ENCODE data around the gene PTTG2.

PTTG2 gene

DNA sequence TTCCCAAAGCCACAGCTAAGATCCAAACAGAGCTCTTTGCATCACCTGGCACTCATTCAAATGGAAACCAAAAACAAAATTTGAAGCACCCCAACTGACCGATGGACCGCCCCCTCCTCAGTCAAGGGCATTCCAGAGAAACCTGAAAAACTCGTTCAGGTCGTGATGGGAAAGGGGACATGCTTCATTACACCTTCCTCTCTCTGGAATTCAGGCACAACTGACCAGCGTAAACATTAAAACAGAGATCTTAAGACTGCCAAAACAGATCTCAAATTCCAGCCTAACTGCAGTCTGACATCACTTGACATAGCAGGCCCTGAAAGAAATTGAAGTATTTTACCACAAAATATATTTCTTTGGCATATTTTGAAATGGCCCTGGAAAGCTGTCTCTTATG lies 28.5 kb downstream of the PTTG2 start:
- DNase-seq (ENCODE audit: low read depth) = no peak

- no peak for DNase-seq (ENCODE audit: low read depth)
These were observed 29.4 kb downstream of the PTTG2 start for GRCh38 chr4:37989398-37990260.

DNA sequence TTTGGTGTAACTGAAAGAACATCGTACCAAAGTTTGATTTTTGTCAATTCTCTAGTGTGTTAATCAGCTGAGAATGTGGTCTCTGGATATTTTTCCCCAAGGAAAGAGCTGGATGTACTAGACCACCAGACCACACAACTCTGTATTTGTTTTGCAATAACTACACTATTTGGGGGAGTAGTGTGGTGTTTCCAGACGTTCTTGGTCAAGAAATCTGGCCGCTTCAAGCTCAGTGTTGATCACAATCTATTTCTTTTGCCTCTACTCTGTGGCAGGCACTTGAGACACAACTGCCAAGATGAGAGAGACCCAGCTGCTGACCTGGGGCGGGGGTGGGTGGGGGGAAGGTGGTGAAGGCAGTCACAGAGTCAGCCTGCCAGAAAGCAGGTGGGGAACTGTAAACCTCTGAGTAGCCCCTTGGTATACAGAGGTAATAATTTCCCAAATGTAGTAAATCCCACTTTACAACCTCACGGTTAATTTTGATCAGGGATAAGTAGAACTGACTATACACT lies 30.6 kb downstream of the PTTG2 start:
- no peak for DNase-seq (ENCODE audit: low read depth)

DNA sequence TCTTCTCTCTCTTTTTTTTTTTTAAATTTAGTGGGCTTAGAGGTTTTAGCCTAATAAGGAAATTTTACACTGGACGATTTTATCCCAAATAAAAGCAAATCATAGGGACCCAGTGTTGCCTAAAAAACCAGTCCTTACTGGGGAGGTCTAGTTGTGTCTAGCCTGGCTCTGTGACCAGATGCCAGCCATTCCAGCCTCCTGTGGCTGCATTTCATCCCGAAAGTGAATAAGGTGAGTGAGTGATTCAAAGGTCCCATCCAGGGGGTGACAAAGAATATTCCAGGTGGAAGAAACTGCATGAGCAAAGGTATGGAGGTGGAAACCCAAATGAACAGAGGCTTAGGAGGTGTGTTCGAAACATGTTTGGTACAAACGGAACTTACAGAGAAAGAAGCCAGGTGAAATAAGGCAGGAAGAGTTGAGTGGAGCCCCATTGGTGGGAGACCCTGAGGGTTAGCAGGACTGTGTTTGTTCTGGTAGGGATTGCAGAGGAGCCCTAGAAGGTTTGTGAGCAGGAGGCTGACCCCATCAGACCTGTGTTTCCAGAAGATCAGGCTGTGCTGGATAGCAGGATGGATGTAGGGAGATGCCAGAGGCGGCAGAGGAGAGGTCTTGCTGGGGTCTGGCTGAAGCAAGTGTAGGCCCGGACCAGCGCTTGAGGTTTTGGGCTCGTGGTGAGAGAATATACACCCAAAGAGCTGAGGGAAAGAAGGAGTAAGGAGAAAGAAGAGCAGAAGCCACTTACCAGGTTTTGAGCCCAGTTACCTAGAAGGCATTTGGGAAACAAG lies 31.6 kb downstream of the PTTG2 start:
- DNase-seq (ENCODE audit: low read depth) = no peak

GRCh38 chr4:37993806-37994205 lies 33.6 kb downstream of the PTTG2 start:
- DNase-seq (ENCODE audit: low read depth) = no peak

- DNase-seq (ENCODE audit: low read depth) = no peak
These were observed 34.4 kb downstream of the PTTG2 start for GRCh38 chr4:37994569-37994968.

DNA sequence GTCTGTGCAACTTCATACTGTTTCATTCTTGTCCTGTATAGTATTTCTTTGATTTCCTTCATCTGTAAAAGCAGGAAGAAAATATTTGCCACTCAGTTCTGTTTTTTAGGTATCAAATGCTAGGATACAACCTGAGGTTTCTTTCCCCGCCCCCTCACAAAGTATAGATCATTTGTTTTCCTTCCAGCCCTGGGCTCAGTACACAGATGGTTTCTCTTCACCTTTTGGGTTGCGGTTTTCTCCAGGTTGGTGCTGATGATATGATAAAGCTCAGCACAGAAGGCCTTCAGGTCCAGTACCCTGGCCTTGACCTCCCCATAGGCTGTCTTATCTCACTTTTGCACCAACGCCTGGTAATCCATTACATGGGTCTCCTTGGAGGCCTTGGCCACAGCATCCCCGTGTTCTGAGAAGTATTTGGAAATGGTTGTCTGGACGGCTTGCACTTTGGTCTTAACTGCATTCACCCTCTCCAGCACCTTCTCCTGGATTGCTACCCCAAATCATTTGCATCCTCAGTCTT lies 35.2 kb downstream of the PTTG2 start:
- no peak for DNase-seq (ENCODE audit: low read depth)

DNA sequence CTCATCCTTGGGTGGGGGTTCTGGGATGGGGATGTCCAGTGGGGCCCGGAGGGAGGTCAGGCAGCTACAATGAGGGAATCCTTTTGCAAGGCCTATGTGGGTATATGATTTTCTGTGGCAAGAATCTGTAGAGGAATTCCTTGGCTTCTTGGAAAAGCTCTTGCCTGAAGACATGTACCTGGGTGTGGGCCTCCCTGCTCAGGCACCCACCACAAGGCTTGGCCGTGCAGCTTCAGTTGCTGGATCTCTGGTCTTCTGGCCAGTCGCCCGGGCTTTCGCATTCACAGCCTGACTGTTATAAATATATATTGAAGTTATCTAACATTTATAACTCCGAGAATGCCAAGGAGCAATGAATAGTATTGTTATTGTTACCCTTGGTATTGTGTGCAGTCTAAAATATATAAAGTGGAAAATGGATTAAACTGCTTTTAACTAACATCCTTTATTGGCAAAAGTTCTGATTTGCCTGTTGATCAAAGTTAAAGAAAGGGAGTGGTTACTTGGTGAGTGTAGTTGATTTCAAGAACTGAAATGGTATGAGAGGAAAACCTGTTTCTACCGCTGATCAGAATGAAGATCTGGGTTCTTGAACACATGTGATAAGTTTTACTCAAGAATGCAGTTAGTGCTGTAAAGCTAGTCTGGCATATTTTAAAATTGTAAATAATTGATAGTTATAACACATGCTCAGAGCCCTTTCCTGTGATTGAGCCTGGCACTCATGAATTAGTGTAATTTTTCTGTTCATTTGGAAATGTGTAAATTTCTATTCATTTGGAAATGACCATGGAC lies 36.0 kb downstream of the PTTG2 start:
- DNase-seq (ENCODE audit: low read depth) = no peak

DNA sequence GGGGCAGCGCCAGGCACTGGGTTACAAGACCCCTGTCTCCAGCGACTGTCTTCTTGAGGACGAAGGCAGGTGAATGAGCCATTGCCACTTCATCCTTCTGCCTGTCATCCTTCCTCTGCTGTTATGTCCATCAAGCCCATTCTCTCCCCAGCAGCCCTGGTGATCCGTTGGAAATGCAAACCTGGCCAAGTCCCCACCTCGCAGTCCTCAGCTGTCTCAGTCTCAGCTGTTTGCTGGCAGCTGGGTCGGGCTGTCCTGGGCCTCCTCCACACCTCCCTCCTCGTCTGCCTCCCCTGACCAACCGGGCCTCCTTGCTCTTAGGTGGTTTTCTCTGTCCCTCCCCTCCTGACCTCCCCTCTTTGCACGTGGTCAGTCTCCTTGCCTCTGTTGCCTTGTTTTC lies 38.0 kb downstream of the PTTG2 start:
- DNase-seq (ENCODE audit: low read depth) = no peak

- no peak for DNase-seq (ENCODE audit: low read depth)
These were observed 39.0 kb downstream of the PTTG2 start for GRCh38 chr4:37999000-37999716.

- no peak for DNase-seq (ENCODE audit: low read depth)
These were observed 39.8 kb downstream of the PTTG2 start for GRCh38 chr4:37999965-38000364.

DNA sequence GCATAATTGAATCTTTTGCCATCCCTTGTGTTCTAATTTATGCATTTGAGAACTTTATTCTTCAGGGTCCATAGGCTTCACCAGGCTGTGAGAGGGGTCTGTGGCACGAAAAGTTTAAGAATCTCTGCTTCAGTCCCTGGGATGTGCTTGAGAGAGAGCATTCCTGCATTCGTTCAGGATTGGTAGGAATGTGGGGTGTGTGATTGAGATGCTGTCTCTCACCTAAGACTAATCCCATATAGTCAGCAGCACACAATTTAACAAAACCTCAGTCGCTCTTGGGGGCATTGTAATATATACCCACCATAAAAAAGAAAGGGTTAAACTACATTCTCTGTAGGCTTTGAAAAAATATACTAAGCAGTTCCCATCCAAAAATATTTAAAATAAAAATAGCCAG lies 41.7 kb downstream of the PTTG2 start:
- DNase-seq (ENCODE audit: low read depth) = no peak

- DNase-seq (ENCODE audit: low read depth) = no peak
These were observed 42.4 kb downstream of the PTTG2 start for GRCh38 chr4:38002451-38003071.

DNA sequence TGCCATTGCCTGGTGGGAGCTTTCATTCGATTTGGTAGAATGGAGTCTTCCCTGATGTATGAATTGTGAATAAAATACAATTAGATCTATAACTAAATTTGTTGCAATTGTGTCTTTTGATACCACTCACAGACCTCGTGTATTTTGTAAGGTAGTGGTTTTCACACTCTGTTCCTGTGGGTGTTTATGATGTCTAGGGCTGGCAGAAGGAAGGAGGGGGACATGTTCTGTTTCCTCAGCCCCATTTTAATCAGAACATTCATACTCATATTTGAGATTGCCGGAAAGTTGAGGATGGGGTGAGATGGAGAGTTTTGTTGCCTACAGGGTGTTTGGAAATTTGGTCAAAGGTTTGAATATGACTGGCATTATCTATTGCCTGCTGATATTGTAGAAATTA lies 42.9 kb downstream of the PTTG2 start:
- no peak for DNase-seq (ENCODE audit: low read depth)

DNA sequence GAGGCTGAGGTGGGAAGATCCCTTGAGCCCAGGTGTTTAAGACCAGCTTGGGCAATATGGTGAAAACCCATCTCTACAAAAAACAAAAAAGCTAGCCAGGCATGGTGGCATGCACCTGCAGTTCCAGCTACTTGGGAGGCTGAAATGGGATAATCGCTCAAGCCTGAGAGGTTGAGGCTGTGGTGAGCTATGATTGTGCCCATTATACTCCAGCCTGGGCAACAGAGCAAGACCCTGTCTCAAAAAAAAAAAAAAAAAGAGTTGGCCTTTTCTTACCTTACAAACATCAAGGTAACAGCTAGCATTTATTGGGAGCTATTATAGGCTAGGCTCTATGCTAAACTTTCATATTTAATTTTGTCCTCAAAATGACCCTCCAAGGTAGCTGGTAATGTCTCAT lies 43.4 kb downstream of the PTTG2 start:
- DNase-seq (ENCODE audit: low read depth) = no peak

DNA sequence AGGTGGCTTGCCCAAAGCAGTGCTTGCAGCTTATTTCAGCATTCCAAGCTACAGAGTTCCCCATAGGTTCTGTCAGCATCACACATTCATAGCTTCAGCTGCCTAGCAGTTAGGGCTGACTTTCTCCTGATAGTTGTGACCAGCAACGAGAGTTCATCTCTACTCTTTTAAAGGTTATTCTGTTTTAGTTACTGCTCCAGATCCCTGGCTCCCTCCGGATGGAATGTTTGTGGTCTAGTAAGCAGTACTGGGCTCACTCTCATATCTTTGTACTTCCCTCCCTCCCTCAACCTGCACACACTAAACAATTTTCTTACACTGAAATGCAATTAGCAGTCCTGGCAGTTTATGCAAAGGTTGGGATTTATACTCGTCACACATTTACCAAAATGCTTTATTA lies 43.9 kb downstream of the PTTG2 start:
- DNase-seq (ENCODE audit: low read depth) = no peak

GRCh38 chr4:38004887-38005286 lies 44.7 kb downstream of the PTTG2 start:
- DNase-seq (ENCODE audit: low read depth) = no peak

DNA sequence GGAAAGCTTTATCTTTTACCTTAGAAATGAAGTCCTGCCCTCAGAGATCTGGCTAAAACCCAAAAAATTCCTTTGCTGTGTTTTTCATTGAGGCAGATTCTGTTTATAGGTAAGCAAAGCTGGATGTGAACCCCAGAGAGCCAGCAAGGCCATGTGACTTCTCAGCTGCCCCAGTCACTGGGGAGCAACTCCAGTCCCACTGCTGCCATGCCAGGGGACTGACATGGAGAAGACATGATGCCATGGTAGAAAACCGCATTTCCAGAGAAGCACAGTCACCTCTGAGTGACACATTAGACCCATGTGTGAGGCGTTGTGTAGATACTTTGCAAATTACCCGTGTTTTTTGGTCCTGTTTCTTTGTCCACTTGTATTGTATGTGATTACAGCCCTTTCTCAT lies 45.4 kb downstream of the PTTG2 start:
- no peak for DNase-seq (ENCODE audit: low read depth)

DNA sequence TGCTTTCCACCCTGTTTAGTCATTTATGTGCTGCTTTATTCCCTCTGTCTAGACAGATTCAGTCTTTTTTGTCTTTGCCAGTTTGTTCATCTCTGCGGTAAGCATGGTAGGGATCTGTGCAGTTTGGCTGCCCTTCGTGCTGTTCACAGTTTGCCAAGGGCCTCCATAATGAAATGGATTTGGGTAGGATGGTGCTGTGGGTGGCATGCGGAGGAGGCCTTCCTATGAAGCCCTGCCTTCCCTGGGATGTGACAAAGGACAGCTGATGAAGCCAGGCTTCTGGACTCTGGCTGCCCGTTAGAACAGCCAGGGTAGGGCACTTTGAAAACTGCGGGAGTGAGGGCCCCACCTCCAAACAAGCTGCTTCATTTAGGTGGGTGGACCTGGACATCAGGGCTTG lies 47.4 kb downstream of the PTTG2 start:
- DNase-seq (ENCODE audit: low read depth) = no peak

GRCh38 chr4:38008571-38009021 lies 48.4 kb downstream of the PTTG2 start:
- DNase-seq (ENCODE audit: low read depth) = no peak

GRCh38 chr4:38009421-38009820 lies 49.2 kb downstream of the PTTG2 start:
- DNase-seq (ENCODE audit: low read depth) = no peak

Measured in stimulated activated CD8-positive, alpha-beta memory T cell treated with anti-CD3 and anti-CD28 coated beads, Interleukin-4, amount 100 ng/mL, for 24 hours (primary cell).